ENCODE measurements around the gene GCKR. TPM values are rescaled to one million over a fixed set of nuclear protein-coding genes. Genes with fewer than 3 reads are reported as not detected.
A peak's percentile ranks its signal among the peaks of the same experiment; 100 is the strongest.
"Not testable (repeated sequence)": the region's sequence is repeated elsewhere in the genome, so short reads cannot be mapped to it uniquely, and the experiment has no call there.

GCKR gene
- total RNA-seq, 1 experiment from 2014 or later, result not detected

DNA sequence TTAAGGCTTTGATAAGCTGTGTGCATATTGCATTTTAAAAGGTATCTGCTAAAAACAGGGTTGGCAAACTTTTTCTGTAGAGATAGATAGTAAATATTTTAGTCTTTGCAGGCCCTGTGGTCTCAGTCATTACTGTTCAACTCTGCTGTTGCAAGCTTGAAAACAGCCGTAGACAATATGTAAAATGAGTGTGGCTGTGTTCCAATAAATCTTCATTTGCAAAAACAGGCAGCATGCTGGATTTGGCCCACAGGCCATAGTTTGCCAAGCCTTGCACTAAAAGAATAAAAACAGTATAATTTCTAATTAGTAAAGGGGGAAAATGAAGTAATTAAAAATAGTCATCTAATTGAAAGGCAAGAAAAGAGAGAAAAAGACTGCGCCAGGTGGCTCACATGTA lies 35.3 kb downstream of the GCKR start:
- Histone ChIP-seq H3K36me3 (no peaks in the 10 kb centered on the region), H3K4me1 (replicated peaks) (no peaks in the 10 kb centered on the region; the same call in 1 of the 2 replicates), H3K4me3 (no peak overlapping the region), H3K9me3 (replicated peaks) (no peaks in the 10 kb centered on the region), H3K27ac (no peak overlapping the region), H3K27me3 (replicated peaks) (0 out of 2 replicates have a peak, but pooled peaks cover 3% of the 10 kb centered on the region)
- no peak for DNase-seq (ENCODE audit: low read depth in 1 of 2, low spot score in 2 of 2)

DNA sequence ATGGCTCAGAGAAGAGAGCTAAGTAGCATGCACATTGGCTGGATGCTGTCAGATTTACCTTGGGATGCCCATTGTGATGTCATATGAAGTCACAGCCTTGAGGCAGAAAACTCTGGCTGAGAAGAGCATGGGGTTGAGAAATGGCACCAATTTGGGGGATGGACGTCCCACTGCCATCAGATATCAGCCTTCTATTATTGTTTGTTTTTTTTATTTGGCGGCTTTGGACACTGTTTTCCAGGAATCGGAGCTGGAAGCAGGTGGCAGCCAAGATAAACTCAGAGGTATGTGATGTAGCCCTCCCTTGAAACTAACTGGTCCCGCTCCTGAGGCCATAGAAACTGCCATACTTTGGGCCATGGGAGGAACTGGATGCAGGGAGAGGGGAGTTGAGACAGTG lies 40.6 kb downstream of the GCKR start:
- Histone ChIP-seq H3K9me3 (replicated peaks) (no peaks in the 10 kb centered on the region), H3K27me3 (replicated peaks) (no peaks in the 10 kb centered on the region), H3K27ac (no peak overlapping the region), H3K4me3 (no peak overlapping the region), H3K36me3 (no peaks in the 10 kb centered on the region), H3K4me1 (replicated peaks) (no peaks in the 10 kb centered on the region)
- no peak for DNase-seq (ENCODE audit: low read depth in 1 of 2, low spot score in 2 of 2)

DNA sequence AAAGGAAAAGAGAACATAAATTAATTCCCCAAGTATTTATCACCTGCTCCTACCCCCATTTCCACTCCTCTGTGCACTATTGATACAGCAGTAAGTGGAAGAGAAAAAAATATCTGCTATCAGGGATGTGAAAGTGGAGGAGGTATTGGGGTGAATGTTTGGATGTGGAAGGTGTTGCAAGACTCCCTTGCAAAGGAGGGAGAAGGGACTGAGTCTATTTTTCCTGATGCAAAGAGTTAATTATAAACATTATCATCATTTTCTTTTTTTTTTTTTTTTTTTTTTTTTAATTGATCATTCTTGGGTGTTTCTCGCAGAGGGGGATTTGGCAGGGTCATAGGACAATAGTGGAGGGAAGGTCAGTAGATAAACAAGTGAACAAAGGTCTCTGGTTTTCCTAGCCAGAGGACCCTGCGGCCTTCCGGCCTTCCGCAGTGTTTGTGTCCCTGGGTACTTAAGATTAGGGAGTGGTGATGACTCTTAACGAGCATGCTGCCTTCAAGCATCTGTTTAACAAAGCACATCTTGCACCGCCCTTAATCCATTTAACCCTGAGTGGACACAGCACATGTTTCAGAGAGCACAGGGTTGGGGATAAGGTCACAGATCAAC lies 42.3 kb downstream of the GCKR start:
- H3K27ac ChIP-seq; H3K27me3 ChIP-seq (replicated peaks); DNase-seq (ENCODE audit: low read depth in 1 of 2, low spot score in 2 of 2); H3K4me1 ChIP-seq (replicated peaks); H3K4me3 ChIP-seq; H3K36me3 ChIP-seq; H3K9me3 ChIP-seq (replicated peaks): not testable (repeated sequence)

- H3K36me3 ChIP-seq; DNase-seq (ENCODE audit: low read depth in 1 of 2, low spot score in 2 of 2); H3K4me1 ChIP-seq (replicated peaks); H3K9me3 ChIP-seq (replicated peaks); H3K27me3 ChIP-seq (replicated peaks); H3K27ac ChIP-seq; H3K4me3 ChIP-seq: not testable (repeated sequence)
Measured at GRCh38 chr2:27539649-27540048, 43.0 kb downstream of the GCKR start.

DNA sequence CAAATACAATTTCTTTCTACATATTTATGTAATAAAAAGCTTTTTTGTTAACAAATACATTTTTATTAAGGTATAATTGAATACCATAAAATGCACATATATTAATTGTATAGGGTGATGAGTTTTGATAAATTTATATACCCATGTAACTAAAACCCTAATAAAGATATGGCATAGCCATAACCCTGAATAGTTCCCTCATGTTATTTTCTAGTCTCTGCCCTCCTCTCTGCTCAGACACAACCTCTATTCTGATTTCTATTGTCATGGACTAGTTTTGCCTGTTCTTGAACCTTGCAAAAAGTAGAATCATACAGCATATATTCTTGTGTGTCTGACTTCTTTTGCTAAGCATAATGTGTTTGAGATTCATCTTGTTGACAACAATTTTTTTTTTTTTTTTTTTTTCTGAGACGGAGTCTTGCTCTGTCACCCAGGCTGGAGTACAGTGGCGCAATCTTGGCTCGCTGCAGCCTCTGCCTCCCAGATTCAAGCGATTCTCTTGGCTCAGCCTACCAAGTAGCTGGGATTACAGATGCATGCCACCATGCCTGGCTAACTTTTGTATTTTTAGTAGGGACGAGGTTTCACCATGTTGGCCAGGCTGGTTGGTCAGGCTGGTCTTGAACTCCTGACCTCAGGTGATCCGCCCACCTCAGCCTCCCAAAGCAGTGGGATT lies 47.6 kb downstream of the GCKR start:
- Histone ChIP-seq H3K27ac (no peak overlapping the region), H3K27me3 (replicated peaks) (no peaks in the 10 kb centered on the region), H3K36me3 (no peaks in the 10 kb centered on the region), H3K4me3 (no peak overlapping the region), H3K9me3 (replicated peaks) (no peaks in the 10 kb centered on the region), H3K4me1 (replicated peaks) (no peaks in the 10 kb centered on the region)
- no peak for DNase-seq (ENCODE audit: low read depth in 1 of 2, low spot score in 2 of 2)

DNA sequence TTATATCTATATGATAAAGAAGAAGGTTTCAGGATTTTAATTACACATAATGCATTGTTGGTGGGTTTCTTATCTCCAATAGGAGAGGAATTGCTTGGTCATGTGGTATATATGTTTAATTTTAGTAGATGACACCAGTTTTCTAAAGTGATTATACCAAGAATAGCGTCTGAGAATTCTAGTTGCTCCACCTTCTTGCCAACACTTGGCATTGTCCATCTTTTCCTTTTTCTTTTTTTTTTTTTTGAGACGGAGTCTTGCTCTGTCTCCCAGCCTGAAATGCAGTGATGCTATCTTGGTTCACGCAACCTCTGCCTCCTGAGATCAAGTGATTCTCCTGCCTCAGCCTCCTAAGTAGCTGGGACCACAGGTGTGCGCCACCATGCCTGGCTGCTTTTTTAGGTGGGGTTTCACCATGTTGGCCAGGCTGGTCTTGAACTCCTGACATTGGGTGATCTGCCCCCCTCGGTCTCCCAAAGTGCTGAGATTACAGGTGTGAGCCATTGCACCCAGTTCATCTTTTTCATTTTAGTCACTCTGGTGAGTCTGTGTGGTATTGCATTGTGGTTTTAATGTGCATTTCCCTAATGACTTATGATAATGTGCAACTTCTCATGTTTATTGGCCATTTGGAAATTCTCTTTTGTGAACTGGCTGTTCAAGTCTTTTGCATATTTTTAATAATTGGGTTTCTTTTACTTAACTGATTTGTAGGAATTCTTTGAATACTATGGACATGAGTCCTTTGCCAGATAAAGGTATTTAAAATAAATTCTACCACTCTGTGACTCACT lies 48.9 kb downstream of the GCKR start:
- Histone ChIP-seq H3K27me3 (replicated peaks) (no peaks in the 10 kb centered on the region), H3K36me3 (no peaks in the 10 kb centered on the region), H3K27ac (no peak overlapping the region), H3K9me3 (replicated peaks) (no peaks in the 10 kb centered on the region), H3K4me1 (replicated peaks) (no peaks in the 10 kb centered on the region), H3K4me3 (no peak overlapping the region)
- peak in 1 of 2 experiments; percentile 14 for DNase-seq (ENCODE audit: low read depth in 1 of 2, low spot score in 2 of 2)

GRCh38 chr2:27549303-27549702 lies 52.7 kb downstream of the GCKR start:
- H3K36me3 ChIP-seq, result no peaks in the 10 kb centered on the region
- H3K4me3 ChIP-seq, result no peak overlapping the region
- DNase-seq (ENCODE audit: low read depth in 1 of 2, low spot score in 2 of 2), result no peak
- H3K27ac ChIP-seq, result no peak overlapping the region
- peaks cover 5% of the 10 kb centered on the region for H3K27me3 ChIP-seq (replicated peaks)
- no peaks in the 10 kb centered on the region for H3K9me3 ChIP-seq (replicated peaks)
- no peaks in the 10 kb centered on the region for H3K4me1 ChIP-seq (replicated peaks)

DNA sequence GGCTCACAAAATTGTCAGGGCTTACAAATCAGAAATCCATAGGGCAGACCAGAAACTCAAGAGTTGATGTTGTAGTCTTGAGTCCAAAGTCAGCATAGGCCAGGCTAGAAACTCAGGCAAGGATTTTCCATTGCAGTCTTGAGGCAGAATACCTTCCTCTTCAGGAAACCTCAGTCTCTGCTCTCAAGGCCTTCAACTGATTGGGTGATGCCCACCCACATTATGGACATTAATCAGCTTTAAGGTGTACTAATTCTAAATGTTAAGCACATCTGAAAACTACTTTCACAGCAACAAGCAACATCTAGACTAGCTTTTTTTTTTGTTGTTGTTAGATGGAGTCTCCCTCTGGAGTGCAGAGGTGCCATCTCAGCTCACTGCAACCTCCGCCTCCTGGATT lies 54.9 kb downstream of the GCKR start:
- no peaks in the 10 kb centered on the region for H3K9me3 ChIP-seq (replicated peaks)
- no peaks in the 10 kb centered on the region for H3K4me1 ChIP-seq (replicated peaks)
- no peak overlapping the region for H3K4me3 ChIP-seq
- H3K27ac ChIP-seq, result no peak overlapping the region
- H3K27me3 ChIP-seq (replicated peaks), result peaks cover 5% of the 10 kb centered on the region
- no peak for DNase-seq (ENCODE audit: low read depth in 1 of 2, low spot score in 2 of 2)
- no peaks in the 10 kb centered on the region for H3K36me3 ChIP-seq

- H3K36me3 ChIP-seq, result no peaks in the 10 kb centered on the region
- no peak for DNase-seq (ENCODE audit: low read depth in 1 of 2, low spot score in 2 of 2)
- peaks cover 5% of the 10 kb centered on the region for H3K27me3 ChIP-seq (replicated peaks)
- no peaks in the 10 kb centered on the region for H3K9me3 ChIP-seq (replicated peaks)
- no peak overlapping the region for H3K4me3 ChIP-seq
- H3K4me1 ChIP-seq (replicated peaks), result no peaks in the 10 kb centered on the region
- no peak overlapping the region for H3K27ac ChIP-seq
Measured at GRCh38 chr2:27552941-27553340, 56.3 kb downstream of the GCKR start.

GRCh38 chr2:27554451-27554850 lies 57.8 kb downstream of the GCKR start:
- DNase-seq (ENCODE audit: low read depth in 1 of 2, low spot score in 2 of 2); H3K27me3 ChIP-seq (replicated peaks); H3K4me3 ChIP-seq; H3K36me3 ChIP-seq; H3K4me1 ChIP-seq (replicated peaks); H3K27ac ChIP-seq; H3K9me3 ChIP-seq (replicated peaks): not testable (repeated sequence)

DNA sequence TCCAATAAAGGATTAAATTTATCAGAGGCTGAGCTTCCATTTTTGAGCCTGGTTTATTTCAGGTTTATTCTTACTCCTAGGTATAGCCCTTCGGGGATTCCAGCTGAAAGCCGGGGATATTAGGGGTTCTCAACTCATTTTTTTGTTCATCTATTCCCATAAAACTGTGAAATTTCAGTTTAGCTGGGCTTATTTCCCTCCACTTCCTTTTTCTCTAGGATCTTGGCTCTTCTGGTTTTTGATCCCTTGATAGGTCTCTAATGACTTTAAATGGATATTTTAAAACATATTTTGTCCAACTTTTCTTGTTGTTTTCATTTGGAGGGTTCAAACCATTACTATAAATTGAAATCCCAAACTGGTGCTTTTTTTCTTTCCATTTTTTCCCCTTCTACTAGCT lies 62.6 kb downstream of the GCKR start:
- no peaks in the 10 kb centered on the region for H3K36me3 ChIP-seq
- no peaks in the 10 kb centered on the region for H3K4me1 ChIP-seq (replicated peaks)
- H3K4me3 ChIP-seq, result no peak overlapping the region
- H3K27me3 ChIP-seq (replicated peaks), result no peaks in the 10 kb centered on the region
- no peak for DNase-seq (ENCODE audit: low read depth in 1 of 2, low spot score in 2 of 2)
- no peak overlapping the region for H3K27ac ChIP-seq
- H3K9me3 ChIP-seq (replicated peaks), result no peaks in the 10 kb centered on the region

GRCh38 chr2:27561060-27561459 lies 64.4 kb downstream of the GCKR start:
- no peaks in the 10 kb centered on the region for H3K36me3 ChIP-seq
- no peak for DNase-seq (ENCODE audit: low read depth in 1 of 2, low spot score in 2 of 2)

DNA sequence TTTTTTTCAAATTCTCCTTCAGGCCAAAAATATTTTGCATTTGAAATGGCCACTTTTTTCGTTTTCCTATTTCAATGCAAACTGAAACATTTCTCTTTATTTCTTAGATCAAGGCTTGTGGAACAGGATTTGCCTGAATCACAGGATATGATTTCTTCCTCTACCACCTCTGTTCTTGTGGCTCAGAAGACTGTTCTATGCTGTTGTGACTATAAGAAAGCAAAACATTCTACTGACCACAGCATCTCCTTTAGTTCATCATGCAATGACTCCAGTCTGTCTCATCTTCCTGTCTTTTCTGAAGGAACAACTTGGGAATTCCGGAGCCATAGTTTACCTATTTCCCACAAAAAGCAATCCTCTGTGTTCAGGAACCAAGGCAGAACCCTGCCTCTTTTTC lies 70.0 kb downstream of the GCKR start:
- no peaks in the 10 kb centered on the region; the same call in 1 of the 2 replicates for H3K9me3 ChIP-seq (replicated peaks)
- no peaks in the 10 kb centered on the region for H3K27me3 ChIP-seq (replicated peaks)
- H3K4me1 ChIP-seq (replicated peaks), result peaks cover 17% of the 10 kb centered on the region
- H3K27ac ChIP-seq, result peak overlapping the region; percentile 60
- H3K4me3 ChIP-seq, result no peak overlapping the region
- peak in 1 of 2 experiments; percentile 27 for DNase-seq (ENCODE audit: low read depth in 1 of 2, low spot score in 2 of 2)
- no peaks in the 10 kb centered on the region for H3K36me3 ChIP-seq

More at GRCh38 chr2:27561060-27561459, 64.4 kb downstream of the GCKR start:
- Histone ChIP-seq H3K27me3 (replicated peaks) (no peaks in the 10 kb centered on the region), H3K4me3 (no peak overlapping the region), H3K9me3 (replicated peaks) (no peaks in the 10 kb centered on the region), H3K27ac (no peak overlapping the region), H3K4me1 (replicated peaks) (peaks cover 3% of the 10 kb centered on the region)

- no peak for DNase-seq (ENCODE audit: low read depth in 1 of 2, low spot score in 2 of 2)
- H3K27me3 ChIP-seq (replicated peaks), result no peaks in the 10 kb centered on the region
- H3K4me1 ChIP-seq (replicated peaks), result peaks cover 17% of the 10 kb centered on the region
- H3K4me3 ChIP-seq, result no peak overlapping the region
- no peaks in the 10 kb centered on the region for H3K36me3 ChIP-seq
- H3K9me3 ChIP-seq (replicated peaks), result no peaks in the 10 kb centered on the region; the same call in 1 of the 2 replicates
- no peak overlapping the region for H3K27ac ChIP-seq
Measured at GRCh38 chr2:27569398-27569797, 72.8 kb downstream of the GCKR start.

All from SJSA1 (cell line).